HEK293 (cell line): ENCODE measurements around the gene CHRNA1.

Experiments
- CTCF ChIA-PET: fragments of 350-600 bp; formaldehyde crosslinking; extraction: SDS; loops from one replicate; lab custom pipeline; 2021; ENCODE audit warnings: antibody characterized with exemption; lab: Yijun Ruan, JAX
- POLR2A ChIA-PET: fragments of 300-600 bp; formaldehyde crosslinking; extraction: SDS; loops from one replicate; lab custom pipeline; 2020; ENCODE audit warnings: antibody characterized with exemption, inconsistent platforms; lab: Yijun Ruan, JAX
- H3K27ac ChIP-seq: fragments of 200-500 bp; sonication (Bioruptor generic); 2 replicates; pipeline ENCODE4 v1.5.1; 2014; ENCODE audit warnings: low read depth, low read length, control low read depth, inconsistent platforms; ENCODE audit errors: extremely low read depth
- H3K36me3 ChIP-seq, 2 experiments: fragments of 200-500 bp in 1 of 2; sonication (Bioruptor generic) in 1 of 2; 1 replicate in 1 of 2; 2 replicates in 1 of 2; pipeline ENCODE4 v1.5.1; 2014 to 2017; ENCODE audit warnings: inconsistent platforms in 2 of 2, low read length in 2 of 2; ENCODE audit not compliant: control insufficient read depth in 2 of 2, insufficient read depth in 1 of 2
- H3K4me1 ChIP-seq: fragments of 200-500 bp; sonication (Bioruptor generic); 2 replicates; pipeline ENCODE4 v1.5.1; 2014; ENCODE audit warnings: mild to moderate bottlenecking, low read length, inconsistent platforms; ENCODE audit not compliant: control insufficient read depth, insufficient read depth
- H3K4me3 ChIP-seq: 2 replicates; pipeline ENCODE4 v1.5.1; 2011; ENCODE audit warnings: low read depth, mild to moderate bottlenecking, control low read depth, low read length, moderate library complexity
- H3K9me3 ChIP-seq: fragments of 200-500 bp; sonication (Bioruptor generic); 2 replicates; pipeline ENCODE4 v1.5.1; 2014; ENCODE audit warnings: low read depth, low read length, inconsistent platforms; ENCODE audit not compliant: control insufficient read depth, insufficient read depth
- GLI4 ChIP-seq: fragments of 450-650 bp; formaldehyde crosslinking; IDR thresholded peaks from 2 replicates; pipeline ENCODE4 v1.5.1; 2016; ENCODE audit warnings: missing biosample characterization, missing genetic modification characterization
- MZF1 ChIP-seq: fragments of 450-650 bp; formaldehyde crosslinking; IDR thresholded peaks from 2 replicates; pipeline ENCODE4 v1.5.1; 2017; ENCODE audit warnings: missing biosample characterization, missing genetic modification characterization, borderline replicate concordance
- REPIN1 ChIP-seq: fragments of 450-650 bp; formaldehyde crosslinking; IDR thresholded peaks from 2 replicates; pipeline ENCODE4 v1.5.1; 2017; ENCODE audit warnings: missing biosample characterization, missing genetic modification characterization, low read depth
- SCRT2 ChIP-seq: fragments of 450-650 bp; formaldehyde crosslinking; IDR thresholded peaks from 2 replicates; pipeline ENCODE4 v1.5.1; 2016; ENCODE audit warnings: missing biosample characterization, missing genetic modification characterization
- WT1 ChIP-seq: fragments of 450-650 bp; formaldehyde crosslinking; IDR thresholded peaks from 2 replicates; pipeline ENCODE4 v1.5.1; 2016; ENCODE audit warnings: missing biosample characterization, missing genetic modification characterization
- ZBTB44 ChIP-seq: fragments of 450-650 bp; IDR thresholded peaks from 2 replicates; pipeline ENCODE4 v1.5.1; 2018; ENCODE audit warnings: missing biosample characterization, mild to moderate bottlenecking, missing genetic modification characterization
- ZFHX2 ChIP-seq: fragments of 450-650 bp; formaldehyde crosslinking; conservative IDR thresholded peaks from 2 replicates; pipeline ENCODE4 v1.5.1; 2016; ENCODE audit warnings: missing biosample characterization, missing genetic modification characterization
- ZNF10 ChIP-seq: fragments of 450-650 bp; formaldehyde crosslinking; IDR thresholded peaks from 2 replicates; pipeline ENCODE4 v1.5.1; 2017; ENCODE audit warnings: missing biosample characterization, missing genetic modification characterization
- ZNF292 ChIP-seq: fragments of 450-650 bp; formaldehyde crosslinking; IDR thresholded peaks from 2 replicates; pipeline ENCODE4 v1.5.1; 2016; ENCODE audit warnings: low read depth, missing biosample characterization, missing genetic modification characterization, borderline replicate concordance
- ZNF350 ChIP-seq: fragments of 450-650 bp; formaldehyde crosslinking; IDR thresholded peaks from 2 replicates; pipeline ENCODE4 v1.5.0; 2017; ENCODE audit warnings: missing biosample characterization, mild to moderate bottlenecking, missing genetic modification characterization
- ZNF426 ChIP-seq: fragments of 450-650 bp; formaldehyde crosslinking; IDR thresholded peaks from 2 replicates; pipeline ENCODE4 v1.5.1; 2017; ENCODE audit warnings: missing biosample characterization, missing genetic modification characterization, mild to moderate bottlenecking, inconsistent platforms, moderate library complexity
- ZNF433 ChIP-seq: fragments of 450-650 bp; formaldehyde crosslinking; IDR thresholded peaks from 2 replicates; pipeline ENCODE4 v1.5.1; 2016; ENCODE audit warnings: missing biosample characterization, missing genetic modification characterization, low read depth
- ZNF544 ChIP-seq: fragments of 450-650 bp; formaldehyde crosslinking; IDR thresholded peaks from 2 replicates; pipeline ENCODE4 v1.5.0; 2017; ENCODE audit warnings: missing biosample characterization, missing genetic modification characterization
- ZNF549 ChIP-seq: fragments of 450-650 bp; IDR thresholded peaks from 2 replicates; pipeline ENCODE4 v1.5.1; 2018; ENCODE audit warnings: missing biosample characterization, missing genetic modification characterization, mild to moderate bottlenecking, inconsistent platforms, moderate library complexity
- ZNF645 ChIP-seq: fragments of 450-650 bp; formaldehyde crosslinking; IDR thresholded peaks from 2 replicates; pipeline ENCODE4; 2016; ENCODE audit warnings: missing biosample characterization, missing genetic modification characterization
- ZNF670 ChIP-seq: fragments of 450-650 bp; formaldehyde crosslinking; IDR thresholded peaks from 2 replicates; pipeline ENCODE4 v1.5.1; 2016; ENCODE audit warnings: missing biosample characterization, missing genetic modification characterization, low read depth
- ZNF677 ChIP-seq: fragments of 450-650 bp; IDR thresholded peaks from 2 replicates; pipeline ENCODE4 v1.5.0; 2018; ENCODE audit warnings: missing biosample characterization, mild to moderate bottlenecking, missing genetic modification characterization, moderate library complexity
- ZNF791 ChIP-seq: fragments of 450-650 bp; formaldehyde crosslinking; IDR thresholded peaks from 2 replicates; pipeline ENCODE4 v1.5.1; 2016; ENCODE audit warnings: missing biosample characterization, missing genetic modification characterization
- ZNF792 ChIP-seq: fragments of 450-650 bp; formaldehyde crosslinking; IDR thresholded peaks from 2 replicates; pipeline ENCODE4 v1.5.1; 2016; ENCODE audit warnings: missing biosample characterization, missing genetic modification characterization
- ZSCAN18 ChIP-seq: fragments of 450-650 bp; formaldehyde crosslinking; IDR thresholded peaks from 2 replicates; pipeline ENCODE4 v1.5.1; 2016; ENCODE audit warnings: missing biosample characterization, missing genetic modification characterization
- ZSCAN4 ChIP-seq: fragments of 450-650 bp; formaldehyde crosslinking; IDR thresholded peaks from 2 replicates; pipeline ENCODE4 v1.5.1; 2017; ENCODE audit warnings: missing biosample characterization, missing genetic modification characterization
- ZSCAN5A ChIP-seq: fragments of 450-650 bp; formaldehyde crosslinking; IDR thresholded peaks from 2 replicates; pipeline ENCODE4 v1.5.1; 2016; ENCODE audit warnings: missing biosample characterization, missing genetic modification characterization

The CHRNA1 gene

GRCh38 chr2:174792309-174793025, 28.2 kb upstream of the CHRNA1 start:
- POLR2A ChIA-PET = no interaction called here
- no peak overlapping the region for H3K27ac ChIP-seq
- no peak for TF ChIP-seq ZSCAN18 (tag by site-specific recombination)
- no peak for TF ChIP-seq ZNF292 (tag by site-specific recombination)
- no peak for TF ChIP-seq ZNF10
- no peak for TF ChIP-seq WT1 (tag by site-specific recombination)
- no peak for TF ChIP-seq SCRT2 (tag by site-specific recombination)
- TF ChIP-seq ZNF792 (tag by site-specific recombination) = no peak
- TF ChIP-seq ZNF670 (tag by site-specific recombination) = no peak
- no peak for TF ChIP-seq ZNF433 (tag by site-specific recombination)
- TF ChIP-seq ZNF791 (tag by site-specific recombination) = no peak
- TF ChIP-seq ZNF426 (tag by site-specific recombination) = no peak
- TF ChIP-seq ZNF350 = no peak
- TF ChIP-seq ZSCAN5A (tag by site-specific recombination) = no peak
- no peak for TF ChIP-seq ZNF544 (tag by site-specific recombination)
- TF ChIP-seq GLI4 (tag by site-specific recombination) = no peak
- TF ChIP-seq ZNF549 (tag by site-specific recombination) = no peak
- no peaks in the 10 kb centered on the region for H3K4me1 ChIP-seq
- CTCF ChIA-PET = interaction anchor here (0.6 to 1.1 kb wide), 2 partner anchors 21 to 191 kb away, joined by 4 to 7 read pairs; no protein-coding TSS in a partner anchor
- no peaks in the 10 kb centered on the region for H3K9me3 ChIP-seq
- H3K4me3 ChIP-seq = no peak overlapping the region
- H3K36me3 ChIP-seq = no peaks in the 10 kb centered on the region

- ChIA-PET CTCF (interaction anchor here (0.6 to 1.1 kb wide), 2 partner anchors 20 to 192 kb away, joined by 4 to 7 read pairs; no protein-coding TSS in a partner anchor), POLR2A (no interaction called here)
- H3K36me3 ChIP-seq = no peaks in the 10 kb centered on the region
- H3K4me3 ChIP-seq = no peak overlapping the region
- no peaks in the 10 kb centered on the region for H3K9me3 ChIP-seq
- H3K27ac ChIP-seq = no peak overlapping the region
- H3K4me1 ChIP-seq = no peaks in the 10 kb centered on the region
- no peak for TF ChIP-seq REPIN1 (tag by site-specific recombination)
- no peak for TF ChIP-seq ZNF645 (tag by site-specific recombination)
Measured at GRCh38 chr2:174791746-174792280, 27.5 kb upstream of the CHRNA1 start.

GRCh38 chr2:174791020-174791419, 26.7 kb upstream of the CHRNA1 start:
- no peaks in the 10 kb centered on the region for H3K4me1 ChIP-seq
- POLR2A ChIA-PET = no interaction called here
- CTCF ChIA-PET = interaction anchor here (1.2 kb wide), 1 partner anchor 158 kb away, joined by 4 read pairs; no protein-coding TSS in a partner anchor
- TF ChIP-seq MZF1 = no peak
- no peak for TF ChIP-seq ZSCAN4
- TF ChIP-seq ZBTB44 (tag by site-specific recombination) = no peak
- no peak for TF ChIP-seq ZNF549 (tag by site-specific recombination)
- no peak for TF ChIP-seq ZFHX2 (tag by site-specific recombination)
- TF ChIP-seq ZNF670 (tag by site-specific recombination) = no peak
- no peak for TF ChIP-seq ZNF677 (tag by site-specific recombination)

More at GRCh38 chr2:174791020-174791419, 26.7 kb upstream of the CHRNA1 start:
- Histone ChIP-seq H3K4me3 (no peak overlapping the region), H3K27ac (no peak overlapping the region), H3K36me3 (no peaks in the 10 kb centered on the region), H3K9me3 (no peaks in the 10 kb centered on the region)
